ENCODE results near the gene MILR1.
A peak's percentile ranks its signal among the peaks of the same experiment; 100 is the strongest.
"Not testable (repeated sequence)": the region's sequence is repeated elsewhere in the genome, so short reads cannot be mapped to it uniquely, and the experiment has no call there.

Gene MILR1

GRCh38 chr17:64448665-64449512 lies at the start of gene MILR1:
Gene MILR1, plus strand, starts transcription at chr17:64449115. Its CDS starts 54 bp downstream, at chr17:64449169.
- peak; percentile 23 for DNase-seq

- no peak for DNase-seq
Observed at GRCh38 chr17:64399767-64400156, 49.2 kb upstream of the MILR1 start.

GRCh38 chr17:64400642-64401041 lies 48.3 kb upstream of the MILR1 start:
- no peak for DNase-seq

GRCh38 chr17:64401244-64401860 lies 47.6 kb upstream of the MILR1 start:
- no peak for DNase-seq

GRCh38 chr17:64401941-64402340 lies 47.0 kb upstream of the MILR1 start:
- no peak for DNase-seq

GRCh38 chr17:64402469-64402868 lies 46.4 kb upstream of the MILR1 start:
- DNase-seq = no peak

- DNase-seq = no peak
Observed at GRCh38 chr17:64403881-64404460, 44.9 kb upstream of the MILR1 start.

GRCh38 chr17:64406321-64407200 lies 42.4 kb upstream of the MILR1 start:
- DNase-seq = peak; percentile 26

GRCh38 chr17:64410750-64411490 lies 38.0 kb upstream of the MILR1 start:
- no peak for DNase-seq

GRCh38 chr17:64411999-64412771 lies 36.7 kb upstream of the MILR1 start:
- DNase-seq = no peak

GRCh38 chr17:64412944-64413381 lies 36.0 kb upstream of the MILR1 start:
- no peak for DNase-seq

GRCh38 chr17:64413513-64413912 lies 35.4 kb upstream of the MILR1 start:
- no peak for DNase-seq

GRCh38 chr17:64418506-64419339 lies 30.2 kb upstream of the MILR1 start:
- DNase-seq = peak; percentile 58

- peak; percentile 76 for DNase-seq
Observed at GRCh38 chr17:64420143-64420670, 28.7 kb upstream of the MILR1 start.

GRCh38 chr17:64422121-64422520 lies 26.8 kb upstream of the MILR1 start:
- not testable (repeated sequence) for DNase-seq

- DNase-seq = no peak
Observed at GRCh38 chr17:64423881-64424280, 25.0 kb upstream of the MILR1 start.

GRCh38 chr17:64424324-64424849 lies 24.5 kb upstream of the MILR1 start:
- no peak for DNase-seq

GRCh38 chr17:64425191-64425590 lies 23.7 kb upstream of the MILR1 start:
- DNase-seq = no peak

- no peak for DNase-seq
Observed at GRCh38 chr17:64426596-64426995, 22.3 kb upstream of the MILR1 start.

- DNase-seq = no peak
Observed at GRCh38 chr17:64428406-64428805, 20.5 kb upstream of the MILR1 start.

Measured in activated CD4-positive, alpha-beta T cell treated with anti-CD3 and anti-CD28 coated beads, Interleukin-10, Interleukin-2, amounts not matched to agents 100 ng/mL and 50 ng/mL, durations not matched to agents 16 hours and 8 hours (primary cell).